ENCODE measurements around the gene SH2D1B.

GRCh38 chr1:162368451-162368850 is 43.5 kb downstream of the SH2D1B start:
- TF ChIP-seq CTCF (IDR thresholded peaks at IDR 0.05) (no peak), ZFX (IDR thresholded peaks at IDR 0.05; ENCODE audit: borderline replicate concordance) (no peak)
